Upper lobe of left lung (tissue), 4 donors: Measurements from ENCODE around the gene SFMBT1.

Source experiments
- EP300 ChIP-seq, 4 donors: sonication (generic); formaldehyde crosslinking; IDR thresholded peaks; one replicate each; pipeline ENCODE4 v1.5.1; 2017; ENCODE audit warnings: antibody characterized with exemption in 4 of 4, control low read depth in 2 of 4
- TF ChIP-seq, protein P1 (sequence below), 6 experiments: fragments of 450-650 bp in 4 of 6; fragments of 200-600 bp in 2 of 6; sonication (generic) in 2 of 6; IDR thresholded peaks; one replicate each; pipeline ENCODE4 v1.5.1; 2016 to 2019; ENCODE audit warnings: antibody characterized with exemption in 6 of 6

DNA sequence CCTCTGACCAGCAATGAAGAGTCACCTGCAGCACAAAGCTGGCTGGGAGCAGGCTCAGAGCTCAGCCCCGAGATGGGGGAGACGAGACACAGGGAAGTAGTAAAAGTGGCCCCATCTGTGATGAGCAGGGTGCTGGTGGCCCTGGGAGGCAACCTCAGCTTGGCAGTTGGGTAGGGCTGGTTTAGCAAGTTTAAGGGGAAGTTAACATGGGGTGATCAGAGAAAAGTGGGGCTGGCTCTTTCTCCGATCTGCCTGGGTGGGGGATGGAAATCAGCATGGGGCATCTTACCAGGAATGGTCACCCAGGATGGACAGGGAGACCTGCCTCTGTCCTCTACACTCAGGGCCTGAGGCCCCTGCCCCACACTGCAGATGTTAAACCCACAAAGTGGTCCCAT lies 29.9 kb upstream of the SFMBT1 start:
- no peak for TF ChIP-seq EP300 (IDR thresholded peaks at IDR 0.05)
- TF ChIP-seq, protein P1, sequence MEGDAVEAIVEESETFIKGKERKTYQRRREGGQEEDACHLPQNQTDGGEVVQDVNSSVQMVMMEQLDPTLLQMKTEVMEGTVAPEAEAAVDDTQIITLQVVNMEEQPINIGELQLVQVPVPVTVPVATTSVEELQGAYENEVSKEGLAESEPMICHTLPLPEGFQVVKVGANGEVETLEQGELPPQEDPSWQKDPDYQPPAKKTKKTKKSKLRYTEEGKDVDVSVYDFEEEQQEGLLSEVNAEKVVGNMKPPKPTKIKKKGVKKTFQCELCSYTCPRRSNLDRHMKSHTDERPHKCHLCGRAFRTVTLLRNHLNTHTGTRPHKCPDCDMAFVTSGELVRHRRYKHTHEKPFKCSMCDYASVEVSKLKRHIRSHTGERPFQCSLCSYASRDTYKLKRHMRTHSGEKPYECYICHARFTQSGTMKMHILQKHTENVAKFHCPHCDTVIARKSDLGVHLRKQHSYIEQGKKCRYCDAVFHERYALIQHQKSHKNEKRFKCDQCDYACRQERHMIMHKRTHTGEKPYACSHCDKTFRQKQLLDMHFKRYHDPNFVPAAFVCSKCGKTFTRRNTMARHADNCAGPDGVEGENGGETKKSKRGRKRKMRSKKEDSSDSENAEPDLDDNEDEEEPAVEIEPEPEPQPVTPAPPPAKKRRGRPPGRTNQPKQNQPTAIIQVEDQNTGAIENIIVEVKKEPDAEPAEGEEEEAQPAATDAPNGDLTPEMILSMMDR (IDR thresholded peaks at IDR 0.05): no peak
